ENCODE measurements around the gene PPP1R13B.
"Not testable (repeated sequence)": the region's sequence is repeated elsewhere in the genome, so short reads cannot be mapped to it uniquely, and the experiment has no call there.

The PPP1R13B gene

DNA sequence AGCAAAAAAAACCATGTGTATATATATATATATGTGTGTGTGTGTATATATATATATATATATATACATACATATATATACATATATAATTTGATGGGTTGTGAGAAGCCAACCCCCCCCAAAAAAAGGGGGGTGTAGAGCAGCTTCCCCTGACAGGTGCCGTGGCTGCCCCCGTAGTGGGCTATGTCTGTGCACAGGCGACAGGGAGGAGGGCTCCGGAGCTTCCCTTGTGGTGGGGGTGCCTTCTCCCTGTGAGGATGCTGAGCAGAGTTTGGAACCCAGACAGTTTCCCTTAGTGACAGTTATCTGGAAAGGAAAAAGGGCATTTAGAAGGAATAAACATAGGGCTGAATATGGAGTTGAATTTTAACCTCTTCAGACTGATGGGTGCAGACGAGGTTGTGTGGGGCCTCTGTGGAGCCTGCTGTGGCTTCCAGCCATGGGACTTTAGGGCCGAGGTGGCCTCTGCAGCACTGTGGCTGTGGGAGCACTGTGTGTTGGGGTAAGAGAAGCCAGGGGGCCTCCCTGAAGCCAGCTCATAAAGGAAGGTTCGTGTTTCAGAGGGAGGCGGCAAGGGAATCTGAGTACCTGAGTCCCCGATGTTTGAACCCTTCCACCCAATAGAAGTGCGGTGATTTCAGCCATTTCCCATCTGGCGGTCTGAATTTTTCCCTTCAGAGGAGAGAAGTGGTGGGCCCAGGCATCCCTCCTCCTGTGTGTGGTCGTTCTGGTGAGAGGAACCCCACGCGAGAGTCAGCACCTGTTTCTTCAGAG is 151.9 kb downstream of the PPP1R13B start:
- no peak for DNase-seq (ENCODE audit: low read depth)
- TF ChIP-seq, protein P1, sequence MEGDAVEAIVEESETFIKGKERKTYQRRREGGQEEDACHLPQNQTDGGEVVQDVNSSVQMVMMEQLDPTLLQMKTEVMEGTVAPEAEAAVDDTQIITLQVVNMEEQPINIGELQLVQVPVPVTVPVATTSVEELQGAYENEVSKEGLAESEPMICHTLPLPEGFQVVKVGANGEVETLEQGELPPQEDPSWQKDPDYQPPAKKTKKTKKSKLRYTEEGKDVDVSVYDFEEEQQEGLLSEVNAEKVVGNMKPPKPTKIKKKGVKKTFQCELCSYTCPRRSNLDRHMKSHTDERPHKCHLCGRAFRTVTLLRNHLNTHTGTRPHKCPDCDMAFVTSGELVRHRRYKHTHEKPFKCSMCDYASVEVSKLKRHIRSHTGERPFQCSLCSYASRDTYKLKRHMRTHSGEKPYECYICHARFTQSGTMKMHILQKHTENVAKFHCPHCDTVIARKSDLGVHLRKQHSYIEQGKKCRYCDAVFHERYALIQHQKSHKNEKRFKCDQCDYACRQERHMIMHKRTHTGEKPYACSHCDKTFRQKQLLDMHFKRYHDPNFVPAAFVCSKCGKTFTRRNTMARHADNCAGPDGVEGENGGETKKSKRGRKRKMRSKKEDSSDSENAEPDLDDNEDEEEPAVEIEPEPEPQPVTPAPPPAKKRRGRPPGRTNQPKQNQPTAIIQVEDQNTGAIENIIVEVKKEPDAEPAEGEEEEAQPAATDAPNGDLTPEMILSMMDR (IDR thresholded peaks at IDR 0.05; ENCODE audit: control insufficient read depth, insufficient read depth, low read depth, low read length, missing control alignments) = no peak
- no peak overlapping the region for H3K4me3 ChIP-seq (ENCODE audit: control insufficient read depth, low read depth, low read length)

GRCh38 chr14:103694572-103695026 is 152.8 kb downstream of the PPP1R13B start:
- DNase-seq (ENCODE audit: low read depth) = no peak
- TF ChIP-seq, protein P1 (IDR thresholded peaks at IDR 0.05; ENCODE audit: control insufficient read depth, insufficient read depth, low read depth, low read length, missing control alignments) = no peak
- H3K4me3 ChIP-seq (ENCODE audit: control insufficient read depth, low read depth, low read length) = no peak overlapping the region

- H3K4me3 ChIP-seq (ENCODE audit: control insufficient read depth, low read depth, low read length) = no peak overlapping the region
- TF ChIP-seq, protein P1 (IDR thresholded peaks at IDR 0.05; ENCODE audit: control insufficient read depth, insufficient read depth, low read depth, low read length, missing control alignments) = no peak
- no peak for DNase-seq (ENCODE audit: low read depth)
Measured at GRCh38 chr14:103693515-103693914, 153.9 kb downstream of the PPP1R13B start.

GRCh38 chr14:103692871-103693270 is 154.5 kb downstream of the PPP1R13B start:
- no peak overlapping the region for H3K4me3 ChIP-seq (ENCODE audit: control insufficient read depth, low read depth, low read length)
- TF ChIP-seq, protein P1 (IDR thresholded peaks at IDR 0.05; ENCODE audit: control insufficient read depth, insufficient read depth, low read depth, low read length, missing control alignments) = no peak
- no peak for DNase-seq (ENCODE audit: low read depth)

DNA sequence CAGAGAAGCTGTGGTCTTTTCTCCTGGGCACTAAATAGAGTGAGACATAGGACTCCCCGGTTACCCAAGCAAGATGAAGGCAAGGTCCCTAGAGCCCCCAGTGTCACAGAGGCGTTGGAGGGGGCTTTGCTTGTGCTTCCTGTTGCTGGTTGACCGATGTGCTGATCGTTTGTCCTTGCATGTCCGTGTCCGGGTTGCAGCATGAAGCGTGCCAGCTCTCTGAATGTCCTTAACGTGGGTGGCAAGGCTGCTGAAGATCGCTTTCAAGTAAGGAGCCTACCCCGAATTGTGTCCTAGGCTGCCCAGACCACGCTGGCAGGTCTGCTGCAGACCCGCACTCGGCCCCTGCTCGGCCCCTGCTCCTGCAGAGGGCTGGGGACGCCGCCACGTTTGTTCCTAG is 155.2 kb downstream of the PPP1R13B start:
- no peak overlapping the region for H3K4me3 ChIP-seq (ENCODE audit: control insufficient read depth, low read depth, low read length)
- no peak for DNase-seq (ENCODE audit: low read depth)
- TF ChIP-seq, protein P1 (IDR thresholded peaks at IDR 0.05; ENCODE audit: control insufficient read depth, insufficient read depth, low read depth, low read length, missing control alignments) = no peak

DNA sequence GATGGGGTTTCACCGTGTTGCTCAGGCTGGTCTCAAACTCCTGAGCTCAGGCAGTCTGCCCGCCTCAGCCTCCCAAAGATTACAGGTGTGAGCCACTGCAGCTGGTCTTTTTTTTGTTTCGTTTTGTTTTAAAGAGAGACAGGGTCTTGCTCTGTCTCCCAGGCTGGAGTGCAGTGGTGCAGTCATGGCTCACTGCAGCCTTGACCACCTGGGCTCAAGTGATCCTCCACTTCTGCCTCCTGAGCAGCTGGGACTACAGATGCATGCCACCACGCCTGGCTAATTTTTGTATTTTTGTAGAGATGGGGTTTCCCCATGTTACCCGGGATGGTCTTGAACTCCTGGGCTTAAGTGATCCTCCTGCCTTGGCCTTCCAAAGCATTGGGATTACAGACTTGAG is 155.7 kb downstream of the PPP1R13B start:
- H3K4me3 ChIP-seq (ENCODE audit: control insufficient read depth, low read depth, low read length) = not testable (repeated sequence)

GRCh38 chr14:103690332-103690731 is 157.0 kb downstream of the PPP1R13B start:
- no peak overlapping the region for H3K4me3 ChIP-seq (ENCODE audit: control insufficient read depth, low read depth, low read length)
- no peak for DNase-seq (ENCODE audit: low read depth)
- TF ChIP-seq, protein P1 (IDR thresholded peaks at IDR 0.05; ENCODE audit: control insufficient read depth, insufficient read depth, low read depth, low read length, missing control alignments) = no peak

More for the DNA sequence above, 155.7 kb downstream of the PPP1R13B start:
- not testable (repeated sequence) for DNase-seq (ENCODE audit: low read depth)
